IMR-90 (cell line): Measurements from ENCODE around the gene TEPSIN. TPM values are rescaled to one million over a fixed set of nuclear protein-coding genes. Genes with fewer than 3 reads are reported as not detected.

ENCODE experiments used
- ATAC-seq: fragments of 200-7000 bp; cut with Tn5 transposase; 2 replicates; pipeline ENCODE4 v1.9.1; 2020; ENCODE audit warnings: low read depth, mild to moderate bottlenecking, moderate library complexity
- BruUV-seq: library from RNA; stranded (reverse); fragments of 400-500 nt; replicated peaks from 2 replicates; lab custom pipeline; 2021; lab: Mats Ljungman, UMichigan
- CTCF ChIA-PET: fragments of 300-600 bp; formaldehyde crosslinking; extraction: SDS; loops from one replicate; lab custom pipeline; 2021; ENCODE audit warnings: antibody characterized with exemption; lab: Yijun Ruan, JAX
- POLR2A ChIA-PET: fragments of 300-600 bp; sonication (Branson Sonifier 250); formaldehyde crosslinking; loops from one replicate; lab custom pipeline; 2022; ENCODE audit warnings: antibody characterized with exemption; ENCODE audit not compliant: unreplicated experiment; lab: Charles Lee
- DNase-seq: peaks from one replicate; pipeline ENCODE4 v3.0.0; 2013
- H2AFZ ChIP-seq: replicated peaks from 2 replicates; pipeline ENCODE3; 2013; ENCODE audit warnings: low read length, mild to moderate bottlenecking; ENCODE audit not compliant: poor library complexity
- H2AK5ac ChIP-seq: 2 replicates; pipeline ENCODE4 v1.6.1; 2013; ENCODE audit warnings: low read depth, low read length, inconsistent platforms
- H2AK9ac ChIP-seq: replicated peaks from 2 replicates; pipeline ENCODE3; 2013; ENCODE audit warnings: mild to moderate bottlenecking, low read depth, low read length, moderate library complexity; ENCODE audit not compliant: poor library complexity
- H2BK120ac ChIP-seq: 2 replicates; pipeline ENCODE4 v1.6.1; 2013; ENCODE audit warnings: low read depth, low read length, inconsistent platforms
- H2BK15ac ChIP-seq: 3 replicates; pipeline ENCODE4 v1.6.1; 2013; ENCODE audit warnings: low read depth, low read length, inconsistent platforms
- H2BK20ac ChIP-seq: 2 replicates; pipeline ENCODE4 v1.6.1; 2013; ENCODE audit warnings: low read depth, mild to moderate bottlenecking, inconsistent platforms, low read length, moderate library complexity
- H2BK5ac ChIP-seq: 2 replicates; pipeline ENCODE4 v1.6.1; 2013; ENCODE audit warnings: mild to moderate bottlenecking, low read depth, low read length, inconsistent platforms; ENCODE audit not compliant: poor library complexity, severe bottlenecking
- H3K14ac ChIP-seq: replicated peaks from 2 replicates; pipeline ENCODE4 v1.6.1; 2013; ENCODE audit warnings: low read depth, low read length, inconsistent platforms
- H3K18ac ChIP-seq: 2 replicates; pipeline ENCODE4 v1.6.1; 2013; ENCODE audit warnings: low read depth, low read length, control low read depth
- H3K23ac ChIP-seq: 2 replicates; pipeline ENCODE4 v1.6.1; 2013; ENCODE audit warnings: low read depth, low read length, inconsistent platforms
- H3K27ac ChIP-seq: 2 replicates; pipeline ENCODE4 v1.5.1; 2013; ENCODE audit warnings: mild to moderate bottlenecking, control low read depth, low read length; ENCODE audit not compliant: insufficient read depth
- H3K27me3 ChIP-seq: 2 replicates; pipeline ENCODE4 v1.6.1; 2013; ENCODE audit warnings: low read length; ENCODE audit not compliant: control insufficient read depth, insufficient read depth
- H3K36me3 ChIP-seq: 2 replicates; pipeline ENCODE4 v1.6.1; 2013; ENCODE audit warnings: low read length, mixed read lengths; ENCODE audit not compliant: control insufficient read depth, insufficient read depth
- H3K4ac ChIP-seq: 2 replicates; pipeline ENCODE4 v1.6.1; 2013; ENCODE audit warnings: low read depth, low read length, inconsistent platforms
- H3K4me1 ChIP-seq: 2 replicates; pipeline ENCODE4 v1.6.1; 2013; ENCODE audit warnings: low read length, mixed read lengths; ENCODE audit not compliant: control insufficient read depth, insufficient read depth
- H3K4me2 ChIP-seq: 2 replicates; pipeline ENCODE4 v1.6.1; 2013; ENCODE audit warnings: low read depth, mild to moderate bottlenecking, control low read depth, low read length, moderate library complexity
- H3K4me3 ChIP-seq: 2 replicates; pipeline ENCODE4 v1.5.1; 2013; ENCODE audit warnings: low read depth, mild to moderate bottlenecking, control low read depth, low read length, moderate library complexity; ENCODE audit not compliant: insufficient read depth
- H3K56ac ChIP-seq: 2 replicates; pipeline ENCODE4 v1.6.1; 2013; ENCODE audit warnings: low read length, inconsistent platforms; ENCODE audit not compliant: insufficient read depth; ENCODE audit errors: extremely low read depth
- H3K79me1 ChIP-seq, 2 experiments: 2 replicates each; pipeline ENCODE4 v1.6.1; 2013; ENCODE audit warnings: low read length in 2 of 2, inconsistent platforms in 1 of 2, low read depth in 1 of 2
- H3K9ac ChIP-seq: 2 replicates; pipeline ENCODE4 v1.6.1; 2013; ENCODE audit warnings: low read depth, low read length, control low read depth
- H3K9me1 ChIP-seq: 2 replicates; pipeline ENCODE4 v1.6.1; 2013; ENCODE audit warnings: low read length, inconsistent platforms; ENCODE audit not compliant: insufficient read depth
- H3K9me3 ChIP-seq: 2 replicates; pipeline ENCODE4 v1.6.1; 2013; ENCODE audit warnings: low read length; ENCODE audit not compliant: control insufficient read depth, insufficient read depth
- H4K20me1 ChIP-seq: 2 replicates; pipeline ENCODE4 v1.6.1; 2013; ENCODE audit warnings: low read length, inconsistent platforms; ENCODE audit not compliant: insufficient read depth
- H4K5ac ChIP-seq: 2 replicates; pipeline ENCODE4 v1.6.1; 2013; ENCODE audit warnings: mild to moderate bottlenecking, low read depth, low read length, control low read depth
- H4K8ac ChIP-seq, 2 experiments: 2 replicates each; pipeline ENCODE4 v1.6.1; 2013; ENCODE audit warnings: low read depth in 2 of 2, low read length in 2 of 2, control low read depth in 1 of 2, inconsistent platforms in 1 of 2
- H4K91ac ChIP-seq: 2 replicates; pipeline ENCODE4 v1.6.1; 2013; ENCODE audit warnings: low read depth, low read length, inconsistent platforms; ENCODE audit not compliant: insufficient read depth
- CHD1 ChIP-seq: IDR thresholded peaks from 2 replicates; pipeline ENCODE4 v1.6.1; 2012; ENCODE audit warnings: low read depth, low read length, improper control_type of control experiment
- MAZ ChIP-seq: IDR thresholded peaks from 2 replicates; pipeline ENCODE4 v1.6.1; 2012; ENCODE audit warnings: low read depth, mild to moderate bottlenecking, low read length, improper control_type of control experiment, moderate library complexity, borderline replicate concordance
- MXI1 ChIP-seq: IDR thresholded peaks from 2 replicates; pipeline ENCODE4 v1.6.1; 2012; ENCODE audit warnings: low read depth, mild to moderate bottlenecking, low read length, moderate library complexity, borderline replicate concordance
- RAD21 ChIP-seq: IDR thresholded peaks from 2 replicates; pipeline ENCODE4 v1.6.1; 2012; ENCODE audit warnings: low read length, improper control_type of control experiment
- RFX5 ChIP-seq: IDR thresholded peaks from 2 replicates; pipeline ENCODE4 v1.8.0; 2012; ENCODE audit warnings: low read depth, mild to moderate bottlenecking, low read length, moderate library complexity
- SMC3 ChIP-seq: fragments of 150-350 bp; IDR thresholded peaks from 2 replicates; pipeline ENCODE4 v1.6.1; 2016; ENCODE audit warnings: low read depth, mild to moderate bottlenecking, antibody characterized with exemption, low read length, moderate library complexity
- WGBS, 2 experiments: methylation state at CpG; one replicate each; pipeline versions ENCODE4 v1.1.5 to v1.1.7; 2013; ENCODE audit warnings: missing lambda C conversion rate in 2 of 2; ENCODE audit not compliant: insufficient read length in 1 of 2; ENCODE audit errors: extremely low coverage in 2 of 2; 5-methylcytosine and 5-hydroxymethylcytosine counted together
- dilution Hi-C: fragments of 300-500 bp; cut with HindIII; formaldehyde crosslinking; loops from one replicate; pipeline ENCODE4 v1.14.3; 2018; ENCODE audit warnings: low sequenced_read_pairs; ENCODE audit not compliant: unreplicated experiment
- in situ Hi-C: fragments of 300-500 bp; cut with MboI; formaldehyde crosslinking; loops from 3 replicates; pipeline ENCODE4 v1.14.3; 2019; ENCODE audit warnings: low sequenced_read_pairs, inconsistent platforms, mixed read lengths
- intact Hi-C: fragments of 100-400 bp; cut with micrococcal nuclease; formaldehyde crosslinking; loops from 2 replicates; pipeline ENCODE4 v1.10.0; 2022
- polyA plus RNA-seq, 3 experiments: library from polyadenylated mRNA; depleted of rRNA; stranded (reverse); fragments of >200 nt; gene quantifications; 2 replicates each; pipeline ENCODE4 v1.2.3, GENCODE V29; 2012; ENCODE audit warnings: low replicate concordance in 1 of 3
- total RNA-seq: library from RNA; depleted of rRNA; stranded (reverse); fragments of >200 nt; gene quantifications from 2 replicates; pipeline ENCODE4 v1.2.3, GENCODE V29; 2012
- TF ChIP-seq, protein P1 (sequence below): conservative IDR thresholded peaks from 2 replicates; pipeline ENCODE4 v1.5.1; 2012; ENCODE audit warnings: mild to moderate bottlenecking, low read depth, low read length, improper control_type of control experiment
- TF ChIP-seq, protein P2 (sequence below): fragments of 150-350 bp; IDR thresholded peaks from 2 replicates; pipeline ENCODE4 v1.6.1; 2017; ENCODE audit warnings: mild to moderate bottlenecking, antibody characterized with exemption, low read length, low read depth

TEPSIN gene
- total and polyA plus RNA-seq, 2 of the 4 experiments (the other 2 are of a cell fraction), result 3.2 to 28.1 TPM

DNA sequence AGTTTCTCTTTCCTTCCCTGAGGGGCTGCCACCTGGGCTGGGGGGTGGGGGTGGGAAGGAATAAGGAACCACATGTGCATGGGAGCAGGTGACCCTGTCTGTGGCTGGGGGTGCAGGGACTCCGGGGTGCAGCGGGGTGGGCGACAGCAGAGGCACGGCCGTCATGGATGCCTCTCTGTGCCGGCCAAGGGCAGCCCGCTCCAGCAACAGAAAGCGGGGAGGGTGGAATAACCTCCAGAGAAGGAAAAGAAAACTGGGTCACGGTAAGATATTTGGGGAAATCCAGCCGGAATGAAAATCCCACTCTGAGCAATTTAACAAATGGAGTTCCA, 4.4 kb upstream of the TEPSIN start:
- no peak overlapping the region for H2BK15ac ChIP-seq
- no peaks in the 10 kb centered on the region for H3K27me3 ChIP-seq
- intact Hi-C loops (no loop called here), dilution Hi-C loops (no loop called here), in situ Hi-C loops (no loop called here)
- H3K4me1 ChIP-seq, result peaks cover 11% of the 10 kb centered on the region
- no peak overlapping the region for H2AK5ac ChIP-seq
- H2BK120ac ChIP-seq, result no peak overlapping the region
- no peak overlapping the region for H4K5ac ChIP-seq
- H4K20me1 ChIP-seq, result peaks cover 27% of the 10 kb centered on the region
- H3K56ac ChIP-seq, result no peak overlapping the region
- no peak overlapping the region for H2AFZ ChIP-seq
- no peaks in the 10 kb centered on the region for H3K9me3 ChIP-seq
- H3K4ac ChIP-seq, result no peak overlapping the region
- no peak overlapping the region for H3K27ac ChIP-seq
- H3K9me1 ChIP-seq, result peaks cover 6% of the 10 kb centered on the region; the same call in 1 of the 2 replicates
- H3K18ac ChIP-seq, result no peak overlapping the region
- no peak overlapping the region for H3K4me3 ChIP-seq
- H3K14ac ChIP-seq, result no peak overlapping the region
- no peak overlapping the region for H2BK20ac ChIP-seq
- H3K9ac ChIP-seq, result no peak overlapping the region
- BruUV-seq, result no TSS peak
- ATAC-seq, result no peak
- DNase-seq, result no peak
- TF ChIP-seq RFX5 (no peak), MAZ (no peak), RAD21 (no peak), SMC3 (no peak), CHD1 (no peak), MXI1 (no peak)
- TF ChIP-seq, protein P1, sequence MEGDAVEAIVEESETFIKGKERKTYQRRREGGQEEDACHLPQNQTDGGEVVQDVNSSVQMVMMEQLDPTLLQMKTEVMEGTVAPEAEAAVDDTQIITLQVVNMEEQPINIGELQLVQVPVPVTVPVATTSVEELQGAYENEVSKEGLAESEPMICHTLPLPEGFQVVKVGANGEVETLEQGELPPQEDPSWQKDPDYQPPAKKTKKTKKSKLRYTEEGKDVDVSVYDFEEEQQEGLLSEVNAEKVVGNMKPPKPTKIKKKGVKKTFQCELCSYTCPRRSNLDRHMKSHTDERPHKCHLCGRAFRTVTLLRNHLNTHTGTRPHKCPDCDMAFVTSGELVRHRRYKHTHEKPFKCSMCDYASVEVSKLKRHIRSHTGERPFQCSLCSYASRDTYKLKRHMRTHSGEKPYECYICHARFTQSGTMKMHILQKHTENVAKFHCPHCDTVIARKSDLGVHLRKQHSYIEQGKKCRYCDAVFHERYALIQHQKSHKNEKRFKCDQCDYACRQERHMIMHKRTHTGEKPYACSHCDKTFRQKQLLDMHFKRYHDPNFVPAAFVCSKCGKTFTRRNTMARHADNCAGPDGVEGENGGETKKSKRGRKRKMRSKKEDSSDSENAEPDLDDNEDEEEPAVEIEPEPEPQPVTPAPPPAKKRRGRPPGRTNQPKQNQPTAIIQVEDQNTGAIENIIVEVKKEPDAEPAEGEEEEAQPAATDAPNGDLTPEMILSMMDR, result no peak
- TF ChIP-seq, protein P2, sequence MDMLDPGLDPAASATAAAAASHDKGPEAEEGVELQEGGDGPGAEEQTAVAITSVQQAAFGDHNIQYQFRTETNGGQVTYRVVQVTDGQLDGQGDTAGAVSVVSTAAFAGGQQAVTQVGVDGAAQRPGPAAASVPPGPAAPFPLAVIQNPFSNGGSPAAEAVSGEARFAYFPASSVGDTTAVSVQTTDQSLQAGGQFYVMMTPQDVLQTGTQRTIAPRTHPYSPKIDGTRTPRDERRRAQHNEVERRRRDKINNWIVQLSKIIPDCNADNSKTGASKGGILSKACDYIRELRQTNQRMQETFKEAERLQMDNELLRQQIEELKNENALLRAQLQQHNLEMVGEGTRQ, result no peak
- peaks cover 7% of the 10 kb centered on the region; the same call in 1 of the 2 replicates for H3K36me3 ChIP-seq
- H4K91ac ChIP-seq, result no peak overlapping the region
- ChIA-PET CTCF (no interaction called here), POLR2A (no interaction called here)
- H3K4me2 ChIP-seq, result no peak overlapping the region
- H2AK9ac ChIP-seq, result no peak overlapping the region
- peaks cover 19 to 58% of the 10 kb centered on the region in 2 experiments; a peak in 3 of 4 replicates for H3K79me1 ChIP-seq
- no peak overlapping the region for H4K8ac ChIP-seq
- H2BK5ac ChIP-seq, result no peak overlapping the region
- H3K23ac ChIP-seq, result no peak overlapping the region
- 100% methylated on average over 2 of the region's 10 CpGs; no CpG with 5 or more reads in 1 of the 2 experiments for WGBS, 2 experiments
